ENCODE measurements around the gene PLAGL2.
"Not testable (repeated sequence)": the region's sequence is repeated elsewhere in the genome, so short reads cannot be mapped to it uniquely, and the experiment has no call there.

The PLAGL2 gene

GRCh38 chr20:32183947-32184635 is 23.5 kb downstream of the PLAGL2 start:
- no peak for DNase-seq (ENCODE audit: low read depth)

GRCh38 chr20:32181606-32182005 is 25.9 kb downstream of the PLAGL2 start:
- DNase-seq (ENCODE audit: low read depth) = no peak

GRCh38 chr20:32179934-32180333 is 27.6 kb downstream of the PLAGL2 start:
- DNase-seq (ENCODE audit: low read depth) = no peak

- DNase-seq (ENCODE audit: low read depth) = no peak
These were observed 28.0 kb downstream of the PLAGL2 start for GRCh38 chr20:32179515-32179914.

- not testable (repeated sequence) for DNase-seq (ENCODE audit: low read depth)
These were observed 29.8 kb downstream of the PLAGL2 start for GRCh38 chr20:32177696-32178095.

- peak; percentile 21 for DNase-seq (ENCODE audit: low read depth)
These were observed 39.2 kb downstream of the PLAGL2 start for GRCh38 chr20:32168184-32168910.

- no peak for DNase-seq (ENCODE audit: low read depth)
These were observed 40.0 kb downstream of the PLAGL2 start for GRCh38 chr20:32167552-32167951.

GRCh38 chr20:32165836-32166545 is 41.6 kb downstream of the PLAGL2 start:
- DNase-seq (ENCODE audit: low read depth) = no peak

- DNase-seq (ENCODE audit: low read depth) = no peak
These were observed 42.4 kb downstream of the PLAGL2 start for GRCh38 chr20:32164984-32165735.

GRCh38 chr20:32163951-32164350 is 43.6 kb downstream of the PLAGL2 start:
- no peak for DNase-seq (ENCODE audit: low read depth)

- no peak for DNase-seq (ENCODE audit: low read depth)
These were observed 45.2 kb downstream of the PLAGL2 start for GRCh38 chr20:32162351-32162750.

- no peak for DNase-seq (ENCODE audit: low read depth)
These were observed 47.2 kb downstream of the PLAGL2 start for GRCh38 chr20:32160341-32160740.

- DNase-seq (ENCODE audit: low read depth) = no peak
These were observed 47.7 kb downstream of the PLAGL2 start for GRCh38 chr20:32159766-32160221.

- no peak for DNase-seq (ENCODE audit: low read depth)
These were observed 48.4 kb downstream of the PLAGL2 start for GRCh38 chr20:32158943-32159660.

GRCh38 chr20:32158351-32158750 is 49.2 kb downstream of the PLAGL2 start:
- DNase-seq (ENCODE audit: low read depth) = no peak

GRCh38 chr20:32157611-32158010 is 49.9 kb downstream of the PLAGL2 start:
- no peak for DNase-seq (ENCODE audit: low read depth)

- DNase-seq (ENCODE audit: low read depth) = peak; percentile 92
These were observed 52.2 kb downstream of the PLAGL2 start for GRCh38 chr20:32155017-32155981.

GRCh38 chr20:32153771-32154170 is 53.8 kb downstream of the PLAGL2 start:
- DNase-seq (ENCODE audit: low read depth) = no peak

- DNase-seq (ENCODE audit: low read depth) = no peak
These were observed 54.3 kb downstream of the PLAGL2 start for GRCh38 chr20:32153156-32153665.
